SK-N-MC (cell line): ENCODE data around the gene MAU2.

Experiments
- EZH2 ChIP-seq: fragments of 200-600 bp; sonication (generic); IDR thresholded peaks from one replicate; pipeline ENCODE4 v1.6.1; 2017; ENCODE audit warnings: antibody characterized with exemption
- POLR2AphosphoS5 ChIP-seq: IDR thresholded peaks from 2 replicates; pipeline ENCODE4 v1.6.1; 2012; ENCODE audit warnings: mild to moderate bottlenecking, low read depth, low read length, borderline replicate concordance

- TF ChIP-seq EZH2 (no peak), POLR2AphosphoS5 (no peak)
These were observed 34.9 kb upstream of the MAU2 start for GRCh38 chr19:19285686-19286085.
